Right kidney (tissue), 1 donor: ENCODE data around the gene MTTP.

ENCODE experiments used
- DNase-seq: peaks from one replicate; pipeline ENCODE4 v3.0.0-alpha.2; 2016

MTTP gene

DNA sequence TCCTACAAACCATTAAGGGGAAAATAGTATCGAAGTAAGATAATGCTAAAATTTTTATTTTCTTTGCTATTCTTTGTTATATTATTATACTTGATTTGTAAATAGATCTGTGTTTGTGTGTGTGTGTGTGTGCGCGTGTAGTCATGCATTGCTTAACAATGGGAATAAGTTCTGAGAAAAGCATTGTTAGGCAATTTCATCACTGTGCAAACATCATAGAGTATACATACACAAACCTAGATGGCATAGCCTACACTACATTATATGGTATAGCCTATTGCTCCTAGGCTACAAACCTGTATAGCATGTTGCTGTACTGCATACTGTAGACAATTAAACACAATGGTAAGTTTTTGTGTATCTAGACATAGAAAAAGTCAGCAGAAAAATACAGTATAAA, 17.1 kb downstream of the MTTP start:
- no peak for DNase-seq

DNA sequence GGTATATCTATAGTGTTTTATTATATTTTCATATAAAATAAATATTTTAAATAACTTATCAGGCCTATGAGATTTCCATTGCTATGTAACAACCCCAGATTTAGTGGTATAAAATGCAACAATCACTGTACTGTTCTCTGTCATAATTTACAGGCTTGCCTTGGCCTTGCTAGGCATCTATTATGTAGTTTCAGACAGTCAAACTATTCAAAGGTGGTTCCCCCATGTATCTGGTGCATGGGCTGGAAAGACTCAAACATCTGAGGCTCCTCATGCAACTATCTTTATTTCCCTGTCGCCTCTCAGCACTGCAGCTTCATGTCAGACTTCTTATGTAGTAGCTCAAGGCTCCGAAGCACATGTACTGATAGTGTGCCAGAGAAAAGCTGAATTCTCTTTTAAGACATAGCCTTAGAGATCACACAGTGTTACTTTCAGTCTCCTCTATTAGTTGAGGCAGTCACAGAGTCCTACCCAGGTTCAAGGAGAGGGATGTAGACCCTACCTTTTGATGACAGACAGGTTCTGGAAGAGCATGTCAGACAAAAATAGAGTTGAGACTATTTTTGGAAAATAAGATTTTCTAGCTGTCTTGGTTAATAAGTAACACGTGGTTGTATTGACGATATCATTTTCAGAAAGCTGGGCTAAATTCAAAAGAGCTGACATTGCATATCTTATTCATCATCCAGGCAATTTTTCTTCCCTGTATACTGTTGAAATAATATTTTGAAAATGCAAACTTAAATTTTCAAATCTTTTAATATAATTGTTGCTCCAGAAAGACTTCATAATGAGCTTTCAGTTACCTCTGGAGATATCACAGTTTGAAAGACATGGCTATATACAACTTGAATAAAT, 19.4 kb downstream of the MTTP start:
- DNase-seq = no peak

DNA sequence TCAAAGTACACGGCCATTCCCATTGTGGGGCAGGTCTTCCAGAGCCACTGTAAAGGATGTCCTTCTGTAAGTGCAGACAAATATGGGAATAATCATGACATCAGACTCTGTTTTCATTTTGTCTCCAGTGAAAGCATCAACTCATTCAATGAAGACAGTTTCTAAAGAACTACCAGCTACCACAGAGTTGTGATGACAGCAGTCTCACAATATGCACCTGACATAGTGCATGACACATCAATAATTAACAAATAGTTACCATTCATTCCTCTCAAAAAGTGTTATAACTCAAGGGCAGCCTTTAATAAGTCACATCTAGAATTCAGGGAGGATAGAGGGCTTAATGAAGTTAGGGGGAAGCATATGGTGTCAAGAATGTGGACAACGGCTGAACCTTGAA, 20.2 kb downstream of the MTTP start:
- DNase-seq = no peak

DNA sequence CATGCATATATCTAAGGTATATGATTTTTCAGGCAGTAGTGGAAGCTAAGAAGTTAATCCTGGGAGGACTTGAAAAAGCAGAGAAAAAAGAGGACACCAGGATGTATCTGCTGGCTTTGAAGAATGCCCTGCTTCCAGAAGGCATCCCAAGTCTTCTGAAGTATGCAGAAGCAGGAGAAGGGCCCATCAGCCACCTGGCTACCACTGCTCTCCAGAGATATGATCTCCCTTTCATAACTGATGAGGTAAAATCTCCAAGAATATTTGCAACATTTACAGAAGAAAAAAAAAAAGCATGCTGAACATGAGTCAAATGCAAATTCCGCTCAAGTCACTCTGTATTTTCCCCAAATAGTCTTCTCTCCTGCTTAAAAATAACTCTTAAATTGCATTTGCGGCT, 32.1 kb downstream of the MTTP start:
- no peak for DNase-seq

DNA sequence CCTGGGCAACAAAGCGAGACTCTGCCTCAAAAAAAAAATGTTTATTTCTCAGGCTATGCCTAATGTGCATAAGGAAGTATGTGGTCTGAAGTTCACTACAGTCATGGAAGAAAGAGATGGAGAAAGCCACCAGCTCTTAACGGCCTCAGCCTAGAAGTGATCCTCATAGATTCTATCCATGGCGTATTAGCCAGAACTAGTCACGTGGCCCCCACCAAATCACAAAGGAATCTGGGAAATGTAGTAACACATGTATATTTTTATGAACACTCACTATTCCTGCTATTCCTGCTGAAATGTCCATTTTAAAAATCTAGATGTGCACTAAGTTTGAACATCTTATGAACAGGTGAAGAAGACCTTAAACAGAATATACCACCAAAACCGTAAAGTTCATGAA, 33.8 kb downstream of the MTTP start:
- no peak for DNase-seq

DNA sequence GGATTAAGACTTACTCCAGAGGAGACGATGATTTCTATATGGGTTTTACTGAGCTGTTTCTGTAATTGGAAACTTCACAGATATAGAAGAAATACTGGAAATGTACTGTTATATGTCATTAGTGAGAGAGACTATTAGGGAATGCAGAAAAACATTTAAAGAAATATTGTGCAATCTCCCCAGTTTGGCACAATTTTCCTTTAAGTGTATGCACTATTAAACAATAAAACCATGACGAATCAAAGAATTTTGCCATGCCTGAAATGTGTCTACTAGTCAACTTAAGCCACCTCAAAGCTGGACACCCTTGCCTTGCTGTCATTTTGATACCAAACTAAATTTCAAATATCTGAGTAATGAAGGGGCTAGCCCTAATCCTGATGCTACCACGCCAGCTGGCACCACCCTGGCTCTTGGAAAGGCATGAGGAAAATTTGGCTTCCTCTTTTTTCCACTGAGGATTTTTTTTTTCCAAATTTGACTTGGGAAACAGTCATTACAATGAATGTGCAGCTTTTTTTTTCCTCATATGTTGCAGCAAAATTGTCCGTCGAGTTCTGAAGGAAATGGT, 36.1 kb downstream of the MTTP start:
- no peak for DNase-seq

DNA sequence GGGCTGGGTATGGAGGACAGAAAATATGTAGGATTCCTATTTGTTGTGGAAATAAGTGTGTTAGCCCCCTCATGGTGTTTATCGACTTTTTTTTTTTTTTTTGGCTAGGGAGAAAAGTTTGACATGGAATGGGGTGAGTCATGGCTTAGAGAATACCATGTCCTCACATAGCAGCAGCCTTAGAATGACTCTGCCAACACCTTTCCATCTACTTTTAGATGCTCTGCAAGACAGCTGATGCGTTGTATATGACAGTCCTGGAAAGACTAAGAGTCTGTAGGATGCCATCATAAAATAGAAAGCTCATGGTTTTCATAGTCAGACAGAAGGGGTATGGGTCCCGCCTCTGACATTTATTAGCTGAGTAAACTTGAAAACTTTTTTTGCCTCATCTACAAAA, 37.7 kb downstream of the MTTP start:
- no peak for DNase-seq

DNA sequence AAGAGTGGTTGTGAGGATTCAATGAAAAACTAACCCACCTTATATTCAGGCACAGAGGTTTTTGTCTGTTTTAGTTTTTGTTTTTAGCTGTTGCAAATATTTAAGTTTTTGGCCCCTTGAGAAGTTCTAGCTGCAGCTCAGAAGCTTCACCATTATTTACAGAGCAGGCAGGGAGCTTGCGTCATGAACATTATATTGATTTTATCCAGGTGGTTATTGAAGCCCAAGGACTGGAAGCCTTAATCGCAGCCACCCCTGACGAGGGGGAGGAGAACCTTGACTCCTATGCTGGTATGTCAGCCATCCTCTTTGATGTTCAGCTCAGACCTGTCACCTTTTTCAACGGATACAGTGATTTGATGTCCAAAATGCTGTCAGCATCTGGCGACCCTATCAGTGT, 38.1 kb downstream of the MTTP start:
- no peak for DNase-seq

DNA sequence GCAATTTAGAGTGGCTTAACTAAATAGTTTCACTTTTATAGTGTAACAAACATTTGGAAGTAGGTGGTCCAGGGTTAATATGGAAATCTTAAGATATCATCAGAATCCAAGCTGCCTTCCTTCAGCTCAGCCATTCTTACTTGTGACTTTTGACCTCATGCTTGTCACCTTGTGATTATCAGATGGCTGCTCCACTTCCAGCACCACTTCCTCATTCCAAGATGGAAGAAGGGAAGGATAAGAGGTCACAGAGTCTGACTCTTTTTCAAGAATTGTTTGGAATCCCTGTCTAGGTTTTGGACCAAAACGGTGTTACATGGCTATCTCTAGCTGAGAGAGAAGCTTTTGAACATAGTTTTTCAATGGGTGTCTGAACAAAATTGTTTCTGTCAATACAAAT, 39.9 kb downstream of the MTTP start:
- no peak for DNase-seq

DNA sequence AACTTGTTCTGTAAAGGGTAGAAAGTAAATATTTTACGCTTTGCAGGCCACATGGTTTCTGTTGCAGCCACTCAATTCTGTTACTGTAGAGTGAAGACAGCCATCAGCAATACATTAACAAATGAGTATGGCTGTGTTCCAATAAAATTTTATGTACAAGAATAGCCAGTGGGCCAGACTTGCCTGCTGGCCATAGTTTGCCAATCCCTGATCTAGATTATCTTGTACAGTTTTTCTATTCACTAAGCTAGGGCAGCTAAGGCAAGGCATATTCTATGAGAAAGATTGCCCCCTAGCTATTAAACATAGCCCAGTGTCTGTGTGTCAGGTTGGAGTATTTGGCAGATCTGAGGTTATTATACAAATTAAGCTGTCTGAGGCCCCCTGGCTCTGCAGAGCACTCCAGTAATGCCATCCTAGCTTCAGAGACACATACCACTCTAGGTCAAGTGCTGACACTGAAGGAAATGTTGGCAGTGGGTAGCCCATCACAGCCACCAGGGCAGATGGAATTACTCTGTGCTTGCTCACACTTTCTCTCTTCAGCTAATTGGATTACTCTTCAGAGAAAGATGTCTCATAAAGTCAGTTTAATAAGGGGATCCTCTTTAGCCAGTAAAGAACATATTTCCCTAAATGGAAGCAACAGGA, 40.7 kb downstream of the MTTP start:
- no peak for DNase-seq

DNA sequence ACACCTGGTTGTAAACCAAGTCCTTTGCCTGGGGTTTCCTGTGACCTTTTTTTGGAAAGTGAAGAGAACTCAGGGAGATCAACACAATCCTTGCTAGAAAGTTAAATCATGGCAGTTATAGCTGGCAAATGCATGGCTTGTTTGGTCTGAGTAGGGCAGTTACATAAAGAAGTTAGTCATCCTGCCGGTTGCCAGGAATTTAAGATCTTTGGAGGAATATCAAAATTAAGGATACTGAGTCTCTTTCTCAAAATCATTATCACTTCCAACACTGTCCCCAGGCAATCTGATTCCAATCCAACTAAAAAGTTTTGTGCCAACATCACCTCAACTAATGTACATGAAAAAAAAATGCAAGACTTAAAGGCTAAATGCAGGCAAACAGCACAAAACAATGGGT, 42.8 kb downstream of the MTTP start:
- no peak for DNase-seq

DNA sequence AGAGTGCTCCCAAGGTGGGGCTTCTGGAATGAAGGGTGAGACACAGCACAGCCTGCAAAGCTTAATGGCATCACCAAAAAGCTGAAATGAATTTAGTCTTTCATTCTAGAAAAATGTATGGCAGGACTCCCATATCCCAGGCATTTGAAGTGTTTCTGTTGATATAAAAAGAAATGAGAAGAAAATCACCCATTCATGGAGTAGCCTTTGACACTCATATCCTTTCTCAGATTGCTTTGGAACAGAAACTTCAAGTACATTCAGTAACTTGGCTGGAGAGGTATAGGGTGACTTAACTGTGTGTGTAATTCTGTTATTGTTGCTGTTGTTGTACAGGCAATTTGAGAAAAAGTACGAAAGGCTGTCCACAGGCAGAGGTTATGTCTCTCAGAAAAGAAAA, 47.7 kb downstream of the MTTP start:
- no peak for DNase-seq

DNA sequence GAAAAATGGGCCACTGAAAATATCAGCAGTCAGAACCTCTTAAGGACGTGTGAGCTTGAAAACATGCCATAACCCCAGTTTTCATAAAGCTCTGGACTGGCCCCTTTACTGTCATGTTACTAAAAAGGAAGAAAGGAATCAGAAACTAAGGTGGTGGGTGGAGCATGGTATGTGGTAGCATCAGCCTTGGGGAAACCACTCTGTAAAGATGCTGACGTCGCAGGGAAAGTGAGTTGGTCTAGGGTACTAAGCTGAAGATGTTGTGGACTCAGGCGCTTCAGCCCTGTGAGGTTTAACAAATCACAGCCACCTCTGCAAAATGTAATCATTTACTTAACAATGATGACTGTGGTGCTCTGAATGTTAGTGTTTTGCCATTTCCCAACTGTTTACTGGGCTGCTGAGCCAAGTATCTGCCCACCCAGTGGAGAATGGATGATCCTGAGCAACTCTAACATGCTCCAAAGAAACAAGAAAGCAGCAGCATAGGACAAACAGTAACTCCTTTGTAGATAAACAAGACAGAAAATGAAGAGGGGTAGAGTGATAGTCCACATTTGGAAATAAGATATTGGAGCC, 49.6 kb downstream of the MTTP start:
- no peak for DNase-seq

DNA sequence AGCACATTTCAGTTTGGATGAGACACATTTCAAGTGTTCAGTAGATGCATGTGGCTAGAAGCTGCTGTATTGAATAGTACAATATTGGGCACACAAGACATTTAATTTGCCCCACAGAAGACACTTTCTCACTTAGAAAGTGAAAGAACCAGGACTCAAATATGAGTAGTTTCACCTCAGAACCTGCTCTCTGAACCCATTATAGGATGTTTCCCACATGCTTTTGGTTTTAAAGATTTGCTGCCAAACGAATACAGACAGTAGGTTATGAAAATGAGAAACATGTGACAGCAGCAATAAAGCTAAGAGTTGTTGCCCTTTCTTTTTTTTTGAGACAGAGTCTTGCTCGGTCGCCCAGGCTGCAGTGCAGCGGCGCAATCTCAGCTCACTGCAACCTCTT, 50.7 kb downstream of the MTTP start:
- DNase-seq = no peak

DNA sequence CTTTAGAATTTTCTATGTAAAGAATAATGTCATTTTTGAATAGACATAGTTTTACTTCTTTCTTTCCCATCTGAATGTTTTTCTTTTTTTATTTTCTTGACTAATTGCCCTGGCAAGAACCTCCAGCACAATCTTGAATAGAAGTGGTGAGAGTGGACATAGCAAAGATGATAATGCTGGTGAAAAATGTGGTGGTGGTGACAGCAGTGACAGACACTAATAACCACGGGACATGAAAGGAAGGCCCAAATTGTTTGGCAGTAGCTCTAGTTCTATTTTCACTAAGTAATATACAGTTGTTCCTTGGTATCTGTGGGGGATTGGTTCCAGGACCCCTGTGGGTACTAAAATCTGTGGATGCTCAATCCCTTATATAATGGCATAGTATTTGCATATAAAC, 53.4 kb downstream of the MTTP start:
- no peak for DNase-seq

DNA sequence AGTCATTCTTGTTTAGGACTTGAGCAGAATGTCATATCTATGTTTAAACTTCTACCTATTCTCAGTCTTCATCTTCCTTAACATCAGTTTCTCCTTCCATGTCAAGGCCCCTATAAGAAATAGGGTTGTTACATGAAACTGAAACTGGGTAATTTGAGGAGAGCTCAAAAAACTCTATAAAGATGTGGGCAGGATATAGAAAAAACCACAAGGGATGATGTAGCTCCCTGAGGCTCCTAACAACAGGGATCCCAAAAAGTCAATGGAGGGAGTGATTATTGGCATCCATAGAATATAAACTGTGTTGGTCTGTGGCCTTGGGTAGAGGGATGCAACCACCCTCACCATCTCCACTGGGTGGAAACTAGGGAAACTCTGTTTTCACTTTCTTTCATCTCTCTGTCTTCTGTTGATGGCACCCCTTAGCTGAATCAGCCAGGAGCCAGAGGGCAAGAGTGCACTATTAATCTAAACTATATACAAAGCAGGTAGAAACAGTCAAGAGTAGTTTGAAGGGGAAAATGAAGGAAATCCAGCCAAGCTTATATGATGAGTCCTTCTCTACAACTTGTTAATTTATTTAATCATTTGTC, 55.4 kb downstream of the MTTP start:
- DNase-seq = no peak

DNA sequence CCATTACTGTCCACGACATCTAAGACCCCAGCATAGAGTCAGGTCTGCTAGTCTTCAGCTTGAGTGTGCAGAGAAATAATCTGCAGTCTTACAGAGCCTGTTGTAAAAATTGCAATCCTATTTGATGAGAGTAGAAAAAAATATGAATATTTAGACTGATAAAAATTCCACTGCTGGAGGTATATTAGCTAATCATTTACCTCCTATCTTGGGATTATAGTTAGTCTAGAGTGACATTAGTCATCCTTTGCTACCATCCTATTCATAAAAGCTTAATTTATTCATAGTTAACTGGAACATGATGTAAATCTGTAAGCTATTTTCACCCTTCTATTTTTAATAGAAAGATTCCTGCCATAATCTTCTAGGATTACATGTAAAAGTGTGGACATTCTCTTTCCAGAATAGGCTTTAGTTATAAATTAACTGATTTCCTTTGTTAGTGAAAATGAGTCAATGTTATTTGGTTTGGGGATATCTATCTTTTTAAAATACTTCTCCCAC, 56.3 kb downstream of the MTTP start:
- DNase-seq = no peak

DNA sequence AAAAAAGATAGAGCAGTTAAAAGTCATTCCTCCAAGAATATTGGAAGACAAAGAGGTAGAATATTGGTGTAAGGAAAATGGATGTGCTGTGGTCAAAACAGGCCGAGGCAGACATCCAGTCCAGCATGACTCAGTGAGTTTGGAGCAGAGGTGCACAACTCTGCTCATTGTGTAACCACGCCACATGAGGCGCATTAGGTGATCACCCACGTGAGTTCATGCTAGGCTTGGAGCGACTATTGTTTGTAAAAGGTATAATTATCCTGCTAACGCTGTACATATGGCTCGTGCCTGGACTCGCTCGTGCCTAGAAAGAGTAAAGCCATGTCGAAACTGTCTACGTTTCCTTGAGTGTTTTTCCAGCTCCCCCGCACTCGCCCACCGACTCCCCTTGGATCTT, 59.1 kb downstream of the MTTP start:
- no peak for DNase-seq

DNA sequence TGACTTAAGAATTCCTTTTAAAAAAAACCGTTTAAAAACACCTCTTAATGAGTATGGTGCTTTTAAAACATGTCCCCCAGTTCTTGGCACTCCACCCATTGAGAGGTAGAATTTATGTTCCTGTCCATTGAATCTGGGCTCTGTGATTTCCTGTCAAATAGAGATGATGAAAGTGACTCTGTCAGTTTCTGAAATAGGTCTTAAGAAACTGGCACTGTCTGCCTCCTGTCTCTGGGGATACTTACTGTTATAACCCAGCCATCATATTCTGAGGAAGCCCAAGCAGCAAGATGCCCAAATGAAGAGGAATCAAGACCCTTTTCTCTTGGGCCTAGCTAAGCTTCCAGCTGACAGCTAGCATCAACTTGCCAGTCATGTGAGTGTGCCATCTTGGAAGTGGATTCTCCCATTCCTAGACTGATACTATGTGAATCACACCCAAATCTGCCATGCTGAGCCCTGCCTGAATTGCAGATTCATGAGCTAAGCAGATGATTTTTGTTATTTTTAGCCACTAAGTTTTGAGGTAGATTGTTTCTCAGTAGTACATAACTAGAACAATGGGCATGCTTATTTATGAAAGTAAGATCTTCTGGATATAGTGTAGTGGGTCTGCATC, 60.2 kb downstream of the MTTP start:
- DNase-seq = no peak

DNA sequence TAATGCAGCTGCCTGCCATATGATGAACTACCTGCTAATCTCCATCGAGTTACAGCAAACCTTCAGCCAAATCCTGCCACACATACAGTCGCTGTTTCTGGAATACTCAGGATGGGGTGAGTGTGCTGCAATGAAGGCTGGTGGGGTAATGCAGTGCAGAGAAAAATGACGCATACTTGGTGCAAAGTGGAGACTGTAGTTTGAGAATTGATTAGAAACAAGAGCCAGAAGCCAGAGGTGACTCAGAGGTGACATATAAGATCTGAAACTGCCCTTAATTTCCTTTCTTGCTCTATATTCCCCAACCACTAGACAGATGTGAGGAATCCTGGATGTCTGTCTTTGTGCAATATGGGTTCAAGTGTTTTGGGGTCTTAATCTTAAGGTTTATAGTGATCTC, 61.0 kb downstream of the MTTP start:
- no peak for DNase-seq

DNA sequence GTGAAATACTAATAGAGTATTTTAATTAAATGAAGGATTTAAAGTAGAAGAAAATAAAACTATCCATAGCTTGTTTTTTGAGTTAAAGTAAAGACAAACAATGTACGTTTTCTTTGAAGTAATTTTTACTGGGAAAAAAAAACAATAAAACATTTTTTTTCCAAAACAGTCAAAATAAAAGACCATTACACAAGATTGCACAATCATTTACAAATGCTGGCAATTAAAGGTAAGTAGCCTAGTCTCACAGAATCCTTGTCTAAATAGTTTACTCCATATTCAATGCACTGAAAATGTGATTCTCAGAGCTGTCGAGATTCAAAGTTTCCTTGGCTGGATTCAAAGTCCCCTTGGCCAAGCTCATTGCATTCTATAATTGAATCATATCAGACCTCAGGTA, 61.8 kb downstream of the MTTP start:
- DNase-seq = no peak

DNA sequence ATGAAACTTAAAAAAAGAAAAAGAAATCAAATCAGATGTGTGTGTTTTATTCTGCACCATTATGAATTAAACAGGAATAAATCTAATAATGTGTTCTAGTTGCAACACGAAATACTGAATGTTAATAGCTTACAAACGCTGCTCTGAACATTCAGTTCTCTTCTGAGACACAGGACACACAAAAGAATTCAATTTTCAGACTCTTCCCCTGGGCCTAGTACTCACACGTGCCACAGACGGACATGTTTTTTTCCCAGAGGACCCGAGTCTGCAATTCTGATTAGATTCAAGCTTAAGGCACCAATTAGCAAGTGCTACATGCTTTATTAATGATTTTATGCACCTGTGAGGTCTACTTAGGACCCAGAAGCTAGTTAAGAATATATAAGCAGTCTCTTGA, 62.5 kb downstream of the MTTP start:
- DNase-seq = no peak

DNA sequence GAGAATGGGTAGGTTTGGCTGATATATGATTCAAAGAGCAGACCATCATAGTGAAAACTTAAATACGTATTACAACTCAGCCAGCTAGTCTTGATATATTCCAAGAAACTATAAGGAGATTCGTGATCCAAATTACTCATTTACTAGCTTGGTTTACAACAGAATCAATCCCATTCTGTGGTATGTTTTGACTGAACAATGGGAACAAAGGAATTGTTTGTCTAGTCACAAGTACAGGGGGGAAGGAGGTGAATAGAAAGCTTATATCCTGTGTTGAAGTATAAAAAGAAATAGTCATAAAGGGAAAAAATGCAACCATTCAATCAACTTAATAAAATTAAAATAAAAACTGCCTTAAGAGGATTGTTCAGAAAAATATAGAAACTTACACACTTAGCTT, 66.1 kb downstream of the MTTP start:
- DNase-seq = no peak
